Karpas-422 (cell line): ENCODE measurements around the gene WNT7B. TPM values are rescaled to one million over a fixed set of nuclear protein-coding genes. Genes with fewer than 3 reads are reported as not detected.

Experiments used
- DNase-seq: peaks from one replicate; pipeline ENCODE4 v3.0.0-alpha.2; 2015
- H2AFZ ChIP-seq: fragments of 200-600 bp; sonication (generic); 2 replicates; pipeline ENCODE4 v1.6.1; 2014; ENCODE audit warnings: antibody characterized with exemption, low read length, mixed read lengths
- H3K27ac ChIP-seq: fragments of 200-600 bp; sonication (generic); 2 replicates; pipeline ENCODE4 v1.5.1; 2014; ENCODE audit warnings: mild to moderate bottlenecking, low read length, moderate library complexity
- H3K27me3 ChIP-seq: fragments of 200-600 bp; sonication (generic); 2 replicates; pipeline ENCODE4 v1.6.1; 2014; ENCODE audit warnings: low read length, mixed read lengths
- H3K36me3 ChIP-seq: fragments of 200-600 bp; sonication (generic); 2 replicates; pipeline ENCODE4 v1.6.1; 2014; ENCODE audit warnings: low read length, mixed read lengths; ENCODE audit not compliant: insufficient read depth
- H3K4me1 ChIP-seq: fragments of 200-600 bp; sonication (generic); 2 replicates; pipeline ENCODE4 v1.6.1; 2014; ENCODE audit warnings: mild to moderate bottlenecking, low read length, mixed read lengths
- H3K4me2 ChIP-seq: fragments of 200-600 bp; sonication (generic); 2 replicates; pipeline ENCODE4 v1.6.1; 2014; ENCODE audit warnings: low read length, low read depth, mild to moderate bottlenecking; ENCODE audit not compliant: poor library complexity, severe bottlenecking
- H3K4me3 ChIP-seq: fragments of 200-600 bp; sonication (generic); 2 replicates; pipeline ENCODE4 v1.5.1; 2014; ENCODE audit warnings: mild to moderate bottlenecking, antibody characterized with exemption, low read length, mixed read lengths
- H3K79me2 ChIP-seq: fragments of 200-600 bp; sonication (generic); 2 replicates; pipeline ENCODE4 v1.6.1; 2014; ENCODE audit warnings: mild to moderate bottlenecking, low read length, mixed read lengths
- H3K9ac ChIP-seq: fragments of 200-600 bp; sonication (generic); 2 replicates; pipeline ENCODE4 v1.6.0; 2014; ENCODE audit warnings: low read length
- H3K9me2 ChIP-seq: fragments of 200-600 bp; sonication (generic), shearing (Covaris generic); replicated peaks from 2 replicates; pipeline ENCODE4 v1.6.0; 2014; ENCODE audit warnings: mild to moderate bottlenecking, low read length, moderate library complexity; ENCODE audit not compliant: insufficient read depth
- H3K9me3 ChIP-seq: fragments of 300-700, 200-600 bp; sonication (generic); 2 replicates; pipeline ENCODE4 v1.6.1; 2014; ENCODE audit warnings: low read length, mixed read lengths
- H4K20me1 ChIP-seq: fragments of 200-600 bp; sonication (generic); 2 replicates; pipeline ENCODE4 v1.6.1; 2014; ENCODE audit warnings: mild to moderate bottlenecking, antibody characterized with exemption, low read length, low read depth; ENCODE audit not compliant: insufficient read depth
- total RNA-seq: library from RNA; depleted of rRNA; stranded (reverse); fragments of >200 nt; shearing (Covaris generic); gene quantifications from 2 replicates; pipeline ENCODE4 v1.2.3, GENCODE V29; 2014; ENCODE audit warnings: low replicate concordance

WNT7B gene
- total RNA-seq, 1 experiment from 2014 or later = not detected

DNA sequence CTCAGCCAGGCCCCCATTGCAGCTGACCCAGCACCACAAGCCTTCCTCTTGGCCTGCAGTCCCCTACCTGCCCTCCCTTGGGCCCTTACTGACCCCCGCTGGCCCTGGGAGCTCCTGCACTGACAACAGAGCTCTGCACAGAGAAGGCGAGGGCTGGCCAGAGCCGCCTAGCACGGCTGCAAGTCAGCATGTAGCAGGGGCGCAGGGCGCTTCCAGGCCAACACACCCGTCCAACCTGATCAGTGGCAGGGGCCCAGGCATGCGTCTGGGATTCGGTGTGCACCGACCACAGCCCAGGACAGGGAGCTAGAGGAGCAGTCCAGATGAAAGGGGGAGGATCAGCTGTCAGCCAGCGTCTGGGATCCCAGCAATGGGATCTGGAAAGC, 7.6 kb downstream of the WNT7B start:
- DNase-seq = no peak
- Histone ChIP-seq H3K9me3 (no peaks in the 10 kb centered on the region), H2AFZ (no peak overlapping the region), H3K9me2 (no peaks in the 10 kb centered on the region), H3K4me1 (no peaks in the 10 kb centered on the region), H3K27ac (no peak overlapping the region), H4K20me1 (no peaks in the 10 kb centered on the region), H3K4me3 (no peak overlapping the region), H3K27me3 (no peaks in the 10 kb centered on the region), H3K4me2 (no peak overlapping the region), H3K36me3 (no peaks in the 10 kb centered on the region), H3K9ac (no peak overlapping the region), H3K79me2 (no peaks in the 10 kb centered on the region)

DNA sequence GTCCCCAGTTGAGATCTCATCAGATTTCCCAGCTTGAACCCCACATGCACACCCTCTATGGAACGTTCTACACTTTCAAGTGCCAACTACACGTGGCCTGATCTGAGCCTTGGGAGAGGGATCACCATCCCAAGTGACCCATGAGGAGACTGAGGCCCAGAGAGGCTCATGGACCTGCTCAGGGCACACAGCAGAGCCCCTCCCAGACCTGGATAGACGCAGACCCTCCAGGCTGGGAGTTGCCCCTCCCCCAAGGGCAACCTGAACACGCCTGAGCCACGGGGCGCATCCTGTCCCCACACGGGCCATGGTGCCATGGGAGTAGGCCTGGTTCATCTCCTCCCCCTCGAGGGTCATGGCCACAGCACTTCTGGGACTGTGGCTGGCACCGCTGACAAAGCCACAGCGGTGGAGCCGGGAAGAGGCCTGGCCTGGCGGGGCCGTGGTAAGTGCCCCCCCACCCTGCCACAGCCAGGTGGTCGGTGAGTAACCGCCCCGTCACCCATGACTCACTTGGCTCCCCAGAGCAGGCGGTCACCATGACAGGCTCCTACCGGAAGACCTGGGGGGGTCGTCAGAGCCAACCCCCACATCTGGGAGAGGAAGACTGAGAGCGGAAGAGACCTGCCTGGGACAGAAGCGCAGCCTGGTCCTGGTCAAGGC, 8.1 kb downstream of the WNT7B start:
- no peaks in the 10 kb centered on the region for H4K20me1 ChIP-seq
- H3K27ac ChIP-seq = no peak overlapping the region
- H3K36me3 ChIP-seq = no peaks in the 10 kb centered on the region
- H3K27me3 ChIP-seq = no peaks in the 10 kb centered on the region
- no peak overlapping the region for H3K4me3 ChIP-seq
- H3K4me2 ChIP-seq = no peak overlapping the region
- no peaks in the 10 kb centered on the region for H3K9me2 ChIP-seq
- H3K9ac ChIP-seq = no peak overlapping the region
- no peaks in the 10 kb centered on the region for H3K9me3 ChIP-seq
- H2AFZ ChIP-seq = no peak overlapping the region
- no peaks in the 10 kb centered on the region for H3K4me1 ChIP-seq
- DNase-seq = no peak
- H3K79me2 ChIP-seq = no peaks in the 10 kb centered on the region

DNA sequence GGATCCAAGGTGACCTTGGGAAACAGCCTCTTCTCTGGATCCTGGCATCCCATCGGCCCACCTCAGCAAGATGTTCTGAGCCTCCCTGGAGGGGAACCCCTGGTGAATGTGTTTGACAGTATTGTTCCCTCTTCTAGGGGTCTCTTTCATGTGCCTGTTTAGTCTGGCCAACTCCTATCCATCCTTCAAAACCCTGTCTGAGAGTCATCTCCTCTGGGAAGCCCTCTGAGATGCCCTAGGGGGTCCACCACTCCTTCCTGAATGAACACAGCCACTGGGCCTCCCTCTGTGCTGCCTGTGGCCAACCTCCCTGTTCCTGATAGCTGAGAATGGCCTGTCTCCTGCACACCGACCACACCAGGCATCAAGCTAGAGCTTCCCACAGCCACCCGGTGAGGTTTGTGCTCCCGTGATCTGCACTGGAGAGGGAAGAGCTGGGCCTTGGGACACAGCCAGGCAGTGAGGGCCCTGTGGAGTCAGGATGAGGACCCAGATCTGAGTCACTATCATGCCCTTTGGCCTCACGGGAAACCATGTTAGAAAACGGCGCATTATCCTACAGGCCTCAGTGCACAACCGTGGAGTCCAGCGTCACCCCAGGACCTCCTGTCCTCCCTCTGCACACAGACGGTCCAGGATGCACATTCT, 8.8 kb downstream of the WNT7B start:
- no peak overlapping the region for H3K4me2 ChIP-seq
- H3K9me3 ChIP-seq = no peaks in the 10 kb centered on the region
- H3K4me3 ChIP-seq = no peak overlapping the region
- no peaks in the 10 kb centered on the region for H3K27me3 ChIP-seq
- no peaks in the 10 kb centered on the region for H3K4me1 ChIP-seq
- no peak overlapping the region for H3K27ac ChIP-seq
- no peak for DNase-seq
- H3K9me2 ChIP-seq = no peaks in the 10 kb centered on the region
- no peak overlapping the region for H3K9ac ChIP-seq
- no peaks in the 10 kb centered on the region for H3K36me3 ChIP-seq
- no peaks in the 10 kb centered on the region for H4K20me1 ChIP-seq
- no peak overlapping the region for H2AFZ ChIP-seq
- no peaks in the 10 kb centered on the region for H3K79me2 ChIP-seq

DNA sequence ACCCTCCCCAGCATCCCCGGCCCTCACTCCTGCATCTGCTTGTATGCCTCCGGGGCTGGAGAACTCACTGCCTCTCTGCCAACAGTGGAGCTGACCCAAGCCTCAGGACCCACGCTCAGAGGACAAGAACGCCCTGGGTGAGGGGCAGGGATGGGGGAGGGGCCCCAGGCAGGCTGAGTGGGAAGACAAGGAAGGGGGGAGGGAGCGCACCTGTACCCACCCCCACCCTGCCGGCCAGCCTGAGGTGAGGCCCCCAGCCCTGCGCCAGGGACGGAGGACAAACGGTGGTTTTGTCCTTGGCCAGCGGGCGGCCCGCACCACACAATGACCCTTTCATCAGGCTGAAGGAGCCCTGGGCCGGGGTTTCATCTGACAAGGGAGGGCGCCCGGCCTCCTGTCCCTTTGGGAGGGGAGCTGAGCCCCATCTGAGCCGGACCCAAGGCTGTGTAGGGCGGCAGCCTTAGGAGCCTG, 10.0 kb downstream of the WNT7B start:
- H3K4me2 ChIP-seq = no peak overlapping the region

DNA sequence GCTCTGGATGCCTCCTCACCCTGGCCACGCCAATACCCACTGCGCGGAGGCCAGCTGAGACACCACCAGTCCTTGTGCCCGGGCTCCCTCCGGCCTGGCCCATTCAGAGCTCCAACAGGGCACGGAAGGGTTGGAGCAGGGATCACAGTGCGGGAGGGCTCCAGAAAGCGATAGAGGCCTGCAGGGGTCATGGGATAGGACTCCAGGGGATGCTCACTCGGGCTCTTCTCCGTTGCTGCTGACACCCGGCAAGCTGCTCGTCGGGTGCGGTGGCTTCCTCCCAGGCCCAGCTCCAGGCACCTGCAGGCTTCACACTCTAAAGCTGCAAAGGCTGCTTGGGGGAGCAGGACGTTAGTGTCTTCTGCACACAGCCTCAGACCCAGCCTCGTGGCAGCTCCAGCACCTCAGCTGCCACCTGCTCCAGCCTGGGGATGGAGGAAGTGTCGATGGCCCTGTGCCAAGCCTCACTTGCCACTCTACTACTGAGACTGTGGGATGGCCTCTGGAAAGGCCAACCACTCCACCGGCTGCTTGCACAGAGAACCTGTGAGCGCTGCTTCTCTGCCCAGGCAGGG, 10.6 kb downstream of the WNT7B start:
- Histone ChIP-seq H3K9ac (no peak overlapping the region), H3K4me2 (no peak overlapping the region), H3K27ac (no peak overlapping the region), H3K4me1 (no peaks in the 10 kb centered on the region), H3K9me3 (no peaks in the 10 kb centered on the region), H3K4me3 (no peak overlapping the region), H2AFZ (no peak overlapping the region), H3K36me3 (no peaks in the 10 kb centered on the region), H3K79me2 (no peaks in the 10 kb centered on the region), H3K27me3 (no peaks in the 10 kb centered on the region), H3K9me2 (no peaks in the 10 kb centered on the region), H4K20me1 (no peaks in the 10 kb centered on the region)
- peak; percentile 67 for DNase-seq

More for the DNA sequence above, 10.0 kb downstream of the WNT7B start:
- H2AFZ ChIP-seq = no peak overlapping the region
- H3K4me3 ChIP-seq = no peak overlapping the region
- H3K9me2 ChIP-seq = no peaks in the 10 kb centered on the region
- no peaks in the 10 kb centered on the region for H3K9me3 ChIP-seq
- no peaks in the 10 kb centered on the region for H3K4me1 ChIP-seq
- DNase-seq = no peak
- no peak overlapping the region for H3K9ac ChIP-seq
- no peaks in the 10 kb centered on the region for H4K20me1 ChIP-seq
- no peaks in the 10 kb centered on the region for H3K79me2 ChIP-seq
- no peaks in the 10 kb centered on the region for H3K36me3 ChIP-seq
- no peak overlapping the region for H3K27ac ChIP-seq
- H3K27me3 ChIP-seq = no peaks in the 10 kb centered on the region

DNA sequence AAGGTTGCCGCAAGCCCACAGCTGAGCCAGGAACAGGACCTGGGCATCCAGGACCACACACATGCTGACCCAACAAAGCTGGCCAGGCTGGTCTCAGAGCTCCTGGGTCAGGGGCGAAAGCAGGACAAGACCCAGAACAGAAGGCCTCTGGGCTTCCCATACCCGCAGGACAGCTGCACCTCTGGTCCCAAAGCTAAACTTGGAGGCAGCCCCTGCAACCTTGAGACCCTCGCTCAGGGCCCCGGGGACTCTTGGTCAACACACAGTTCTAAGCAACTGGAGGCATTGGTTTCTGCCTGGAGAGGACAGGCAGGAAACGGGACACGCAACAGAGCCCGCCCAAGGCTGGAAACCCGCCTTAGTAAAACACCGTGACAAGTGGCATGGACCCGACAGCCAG, 11.4 kb downstream of the WNT7B start:
- Histone ChIP-seq H2AFZ (no peak overlapping the region), H3K4me3 (no peak overlapping the region), H4K20me1 (no peaks in the 10 kb centered on the region), H3K27me3 (no peaks in the 10 kb centered on the region), H3K9me2 (no peaks in the 10 kb centered on the region), H3K36me3 (no peaks in the 10 kb centered on the region), H3K9me3 (no peaks in the 10 kb centered on the region), H3K9ac (no peak overlapping the region), H3K27ac (no peak overlapping the region), H3K4me1 (no peaks in the 10 kb centered on the region), H3K4me2 (no peak overlapping the region), H3K79me2 (no peaks in the 10 kb centered on the region)
- no peak for DNase-seq

DNA sequence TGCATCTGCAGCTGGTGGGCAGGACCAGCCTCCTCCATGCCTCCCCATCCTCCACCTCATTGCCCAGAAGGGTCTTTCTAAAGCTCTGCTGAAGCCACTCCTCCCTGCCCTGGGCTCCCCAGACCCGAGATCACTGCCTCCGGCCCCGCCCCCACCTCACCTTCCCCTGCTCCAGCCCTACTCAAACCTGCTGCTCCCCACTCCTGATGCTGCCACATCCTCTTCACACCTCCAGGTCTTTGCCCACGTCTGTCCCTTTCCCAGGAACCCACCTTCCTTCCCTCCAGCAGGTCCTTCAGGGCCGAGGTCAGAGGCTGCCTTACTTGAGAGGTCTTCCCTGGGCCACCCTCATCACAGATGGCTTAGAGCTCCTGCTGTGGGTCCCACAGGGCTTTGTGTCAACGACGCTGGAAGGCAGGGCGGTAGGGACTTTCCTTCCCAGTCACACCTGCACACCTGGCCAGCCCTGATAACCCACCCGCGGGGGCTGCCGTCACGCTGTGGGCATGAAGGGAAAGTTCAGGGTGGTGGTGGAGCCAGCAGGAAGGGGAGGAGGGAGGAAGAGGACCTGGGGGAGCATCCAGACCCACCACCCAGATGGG, 11.9 kb downstream of the WNT7B start:
- no peaks in the 10 kb centered on the region for H3K27me3 ChIP-seq

DNA sequence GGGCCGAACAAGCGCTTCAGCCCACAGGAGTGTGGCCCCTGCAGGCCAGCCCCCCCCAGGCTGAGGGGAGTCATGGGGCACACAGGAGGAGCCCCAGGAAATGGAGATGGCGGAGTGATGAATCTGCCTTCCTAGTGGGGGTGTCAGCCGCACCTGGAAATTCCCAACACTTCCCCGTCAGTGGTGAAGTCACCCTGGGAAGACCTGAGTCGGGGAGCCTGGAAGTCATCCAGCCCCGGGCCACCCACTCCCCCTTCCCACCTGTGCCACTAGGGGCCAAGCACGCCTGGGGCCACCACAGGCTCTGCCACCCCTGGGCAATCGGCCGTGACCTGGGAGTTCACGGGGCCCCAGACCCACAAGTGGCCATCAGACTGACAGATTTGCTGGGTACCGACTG, 12.6 kb downstream of the WNT7B start:
- Histone ChIP-seq H3K4me1 (no peaks in the 10 kb centered on the region), H2AFZ (no peak overlapping the region), H3K4me3 (no peak overlapping the region), H3K9me3 (no peaks in the 10 kb centered on the region), H4K20me1 (no peaks in the 10 kb centered on the region), H3K4me2 (no peak overlapping the region), H3K79me2 (no peaks in the 10 kb centered on the region), H3K27me3 (no peaks in the 10 kb centered on the region), H3K27ac (no peak overlapping the region), H3K9ac (no peak overlapping the region), H3K9me2 (no peaks in the 10 kb centered on the region), H3K36me3 (no peaks in the 10 kb centered on the region)
- DNase-seq = no peak

More for the DNA sequence above, 11.9 kb downstream of the WNT7B start:
- Histone ChIP-seq H3K36me3 (no peaks in the 10 kb centered on the region), H3K4me2 (no peak overlapping the region), H3K27ac (no peak overlapping the region), H2AFZ (no peak overlapping the region), H3K9me2 (no peaks in the 10 kb centered on the region), H3K9me3 (no peaks in the 10 kb centered on the region), H3K4me1 (no peaks in the 10 kb centered on the region), H4K20me1 (no peaks in the 10 kb centered on the region), H3K9ac (no peak overlapping the region), H3K79me2 (no peaks in the 10 kb centered on the region), H3K4me3 (no peak overlapping the region)
- DNase-seq = no peak
